H1 (cell line): Measurements from ENCODE around the gene DNAH8. TPM values are rescaled to one million over a fixed set of nuclear protein-coding genes. Genes with fewer than 3 reads are reported as not detected.

Experiments
- KDM1A ChIP-seq: fragments of 200-600, 300-600 bp; sonication (generic); IDR thresholded peaks from 2 replicates; pipeline ENCODE4 v1.7.1; 2016; ENCODE audit warnings: mild to moderate bottlenecking, low read length, borderline replicate concordance
- MAX ChIP-seq: IDR thresholded peaks from 2 replicates; pipeline ENCODE4 v1.6.1; 2012; ENCODE audit warnings: inconsistent platforms
- PHF8 ChIP-seq: fragments of 200-600 bp; sonication (generic); conservative IDR thresholded peaks from 2 replicates; pipeline ENCODE4 v1.7.1; 2012; ENCODE audit warnings: low read depth, mild to moderate bottlenecking, inconsistent platforms, low read length, moderate library complexity
- POLR2AphosphoS5 ChIP-seq: IDR thresholded peaks from 2 replicates; pipeline ENCODE4 v1.6.1; 2011; ENCODE audit warnings: low read depth, low read length
- RAD21 ChIP-seq, 2 experiments: IDR thresholded peaks in 1 of 2; conservative IDR thresholded peaks in 1 of 2; 2 replicates each; pipeline ENCODE4 v1.6.1; 2011; ENCODE audit warnings: low read depth in 2 of 2, low read length in 2 of 2, improper control_type of control experiment in 1 of 2, inconsistent platforms in 1 of 2, mild to moderate bottlenecking in 1 of 2, moderate library complexity in 1 of 2
- RFX5 ChIP-seq: IDR thresholded peaks from 2 replicates; pipeline ENCODE4 v1.6.1; 2011; ENCODE audit warnings: low read depth, low read length, improper control_type of control experiment, borderline replicate concordance
- SP2 ChIP-seq: IDR thresholded peaks from 2 replicates; pipeline ENCODE4 v1.6.1; 2012; ENCODE audit warnings: mild to moderate bottlenecking, low read length, inconsistent platforms
- YY1 ChIP-seq: IDR thresholded peaks from 2 replicates; pipeline ENCODE4 v1.6.1; 2011; ENCODE audit warnings: low read depth, mild to moderate bottlenecking, low read length
- polyA plus RNA-seq, 7 experiments: library from polyadenylated mRNA; depleted of rRNA in 3 of 7; stranded (reverse) in 5 of 7; unstranded in 2 of 7; fragments of >200 nt in 5 of 7; fragments of 200-250 nt in 2 of 7; gene quantifications; 1 replicate in 5 of 7; 2 replicates in 1 of 7; 4 replicates in 1 of 7; pipeline versions ENCODE4 v1.2.1 to v1.2.3, GENCODE V29; 2011 to 2013; ENCODE audit warnings: missing spikeins in 2 of 7, mixed read lengths in 2 of 7
- total RNA-seq: library from RNA; stranded (reverse); fragmentation: NEBNext Ultra II Directional; extraction: Animal tissue kit (Norgen Biotek cat#: 25700); gene quantifications from 2 replicates; pipeline ENCODE4 v1.2.1, GENCODE V29; 2021

The DNAH8 gene
- total and polyA plus RNA-seq, 2 of the 8 experiments (the other 6 are each of a cell fraction or from before 2014, with no cell fraction given) = under 0.01 TPM; not detected in 1

GRCh38 chr6:38815250-38815649, 100.1 kb downstream of the DNAH8 start (continued):
- TF ChIP-seq RAD21 (IDR thresholded peaks at IDR 0.05 in 1 of 2, conservative IDR thresholded peaks at IDR 0.05 in 1 of 2; ENCODE audit: low read depth in 2 of 2, low read length in 2 of 2) (no peak), YY1 (no peak), MAX (no peak), SP2 (no peak), KDM1A (no peak), RFX5 (no peak), PHF8 (no peak), POLR2AphosphoS5 (no peak)
